ENCODE measurements around the gene ANKAR.
A peak's percentile ranks its signal among the peaks of the same experiment; 100 is the strongest.
"Not testable (repeated sequence)": the region's sequence is repeated elsewhere in the genome, so short reads cannot be mapped to it uniquely, and the experiment has no call there.

The ANKAR gene

GRCh38 chr2:189674374-189675112 lies at the start of gene ANKAR:
TSS of gene ANKAR (plus strand) at chr2:189674670. CDS start at chr2:189676491, 1,821 bp downstream.
- DNase-seq = peak; percentile 70

GRCh38 chr2:189625636-189626035 lies 48.8 kb upstream of the ANKAR start:
- no peak for DNase-seq

GRCh38 chr2:189627789-189628188 lies 46.7 kb upstream of the ANKAR start:
- DNase-seq = no peak

GRCh38 chr2:189628817-189629530 lies 45.5 kb upstream of the ANKAR start:
- no peak for DNase-seq

- DNase-seq = no peak
Measured at GRCh38 chr2:189629531-189630453, 44.7 kb upstream of the ANKAR start.

- no peak for DNase-seq
Measured at GRCh38 chr2:189631849-189632248, 42.6 kb upstream of the ANKAR start.

GRCh38 chr2:189633392-189633811 lies 41.1 kb upstream of the ANKAR start:
- peak in 1 of 2 experiments; percentile 10 for DNase-seq

GRCh38 chr2:189635353-189635752 lies 39.1 kb upstream of the ANKAR start:
- DNase-seq = no peak

GRCh38 chr2:189638301-189639006 lies 36.0 kb upstream of the ANKAR start:
- no peak for DNase-seq

GRCh38 chr2:189639007-189639609 lies 35.4 kb upstream of the ANKAR start:
- no peak for DNase-seq

- no peak for DNase-seq
Measured at GRCh38 chr2:189641002-189641401, 33.5 kb upstream of the ANKAR start.

- DNase-seq = no peak
Measured at GRCh38 chr2:189641590-189641989, 32.9 kb upstream of the ANKAR start.

- no peak for DNase-seq
Measured at GRCh38 chr2:189646521-189646920, 27.9 kb upstream of the ANKAR start.

GRCh38 chr2:189648846-189649509 lies 25.5 kb upstream of the ANKAR start:
- no peak for DNase-seq

GRCh38 chr2:189651284-189651683 lies 23.2 kb upstream of the ANKAR start:
- no peak for DNase-seq

GRCh38 chr2:189653464-189653863 lies 21.0 kb upstream of the ANKAR start:
- DNase-seq = not testable (repeated sequence)

GRCh38 chr2:189654641-189655040 lies 19.8 kb upstream of the ANKAR start:
- no peak for DNase-seq

GRCh38 chr2:189657867-189658266 lies 16.6 kb upstream of the ANKAR start:
- no peak for DNase-seq

- DNase-seq = no peak
Measured at GRCh38 chr2:189658306-189659212, 15.9 kb upstream of the ANKAR start.

- no peak for DNase-seq
Measured at GRCh38 chr2:189659734-189660133, 14.7 kb upstream of the ANKAR start.

GRCh38 chr2:189660803-189661147 lies 13.7 kb upstream of the ANKAR start:
- DNase-seq = no peak

All from activated CD4-positive, alpha-beta T cell treated with anti-CD3 and anti-CD28 coated beads, Interleukin-2, amount 50 U/mL, for 4 hours (primary cell).